LNCaP clone FGC (cell line): ENCODE results near the gene SIX3.
A peak's percentile ranks its signal among the peaks of the same experiment; 100 is the strongest.

ENCODE experiments used
- DNase-seq: peaks from one replicate; pipeline ENCODE4 v3.0.0-alpha.2; 2011; ENCODE audit warnings: low read depth
- H3K4me3 ChIP-seq: 2 replicates; pipeline ENCODE4 v1.5.1; 2011; ENCODE audit warnings: mild to moderate bottlenecking, low read depth, low read length, control low read depth
- CTCF ChIP-seq: IDR thresholded peaks from 2 replicates; pipeline ENCODE4 v1.5.1; 2012; ENCODE audit warnings: mild to moderate bottlenecking; ENCODE audit not compliant: control insufficient read depth, insufficient read depth; ENCODE audit errors: extremely low read depth

Gene SIX3

GRCh38 chr2:44941551-44942234 is at the start of gene SIX3:
Gene SIX3 (plus strand): TSS chr2:44941702. CDS start chr2:44942105, 403 bp downstream.
- TF ChIP-seq CTCF: no peak

GRCh38 chr2:44894058-44894457 is 47.4 kb upstream of the SIX3 start:
- TF ChIP-seq CTCF: no peak
- H3K4me3 ChIP-seq: no peak overlapping the region
- DNase-seq: no peak

More at GRCh38 chr2:44941551-44942234, at the start of gene SIX3:
- peak within 1 kb of the TSS; percentile 48 for H3K4me3 ChIP-seq
- no peak for DNase-seq

- DNase-seq: no peak
- TF ChIP-seq CTCF: no peak
- H3K4me3 ChIP-seq: no peak overlapping the region
Observed at GRCh38 chr2:44895061-44895460, 46.4 kb upstream of the SIX3 start.

GRCh38 chr2:44897406-44897805 is 44.1 kb upstream of the SIX3 start:
- H3K4me3 ChIP-seq: no peak overlapping the region
- TF ChIP-seq CTCF: 0 out of 2 replicates have a peak, but pooled peaks have one; percentile 13
- DNase-seq: no peak

DNA sequence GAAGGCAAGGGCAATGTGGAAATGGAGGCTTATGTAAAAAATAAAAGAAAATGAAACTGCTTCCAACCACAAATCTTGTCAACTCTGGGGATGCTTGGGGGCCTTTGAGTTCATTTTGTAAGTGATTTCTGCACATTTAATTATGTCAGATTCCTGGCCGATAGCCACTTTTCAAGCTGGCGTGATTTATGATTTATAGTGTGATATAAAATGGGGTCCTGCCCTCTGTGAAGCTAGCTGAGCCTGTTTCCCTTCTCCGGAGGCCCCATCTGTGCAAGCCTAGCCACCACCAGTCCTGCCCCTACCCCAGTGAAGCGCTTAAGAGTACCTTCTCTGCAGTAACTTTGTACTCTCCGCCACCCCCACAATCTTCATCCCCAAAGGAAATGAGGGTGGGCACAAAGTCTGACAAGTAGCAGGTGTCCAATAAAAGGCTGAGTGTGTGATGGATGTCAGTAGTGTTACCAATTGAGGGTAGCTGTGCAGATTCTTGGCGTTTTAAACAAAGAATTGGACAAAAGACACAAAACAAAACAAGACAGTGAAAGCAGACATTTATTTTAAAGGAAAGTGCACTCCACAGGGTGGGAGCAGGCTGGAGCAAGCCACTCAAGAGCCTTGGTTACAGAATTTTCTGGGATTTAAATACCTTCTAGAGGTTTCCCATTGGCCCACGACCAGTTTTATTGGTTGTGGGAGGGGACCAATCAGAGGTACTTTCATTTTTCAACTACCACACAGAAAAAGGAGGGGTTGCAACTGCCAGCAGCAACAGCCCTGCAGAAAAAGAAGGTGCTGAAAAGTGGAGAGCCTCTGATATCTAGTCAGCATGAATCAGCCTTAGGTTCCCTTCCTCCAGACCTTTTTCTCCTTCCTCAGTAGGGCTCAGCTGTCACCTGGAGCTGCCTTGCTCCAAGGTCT is 39.0 kb upstream of the SIX3 start:
- DNase-seq: no peak
- TF ChIP-seq CTCF: no peak
- H3K4me3 ChIP-seq: no peak overlapping the region

GRCh38 chr2:44904578-44904977 is 36.9 kb upstream of the SIX3 start:
- DNase-seq: no peak
- no peak for TF ChIP-seq CTCF
- H3K4me3 ChIP-seq: no peak overlapping the region
